Upper lobe of right lung (tissue), 1 donor: ENCODE measurements around the gene MCOLN1. TPM values are rescaled to one million over a fixed set of nuclear protein-coding genes. Genes with fewer than 3 reads are reported as not detected.
A peak's percentile ranks its signal among the peaks of the same experiment; 100 is the strongest.
"Not testable (repeated sequence)": the region's sequence is repeated elsewhere in the genome, so short reads cannot be mapped to it uniquely, and the experiment has no call there.

Source experiments
- ATAC-seq: fragments of 200-7000 bp; cut with Tn5 transposase; one replicate; pipeline ENCODE4 v1.9.1; 2020; ENCODE audit warnings: mild to moderate bottlenecking, moderate library complexity
- DNase-seq: peaks from one replicate; pipeline ENCODE4 v3.0.0-alpha.2; 2020
- H3K27ac ChIP-seq: fragments of 200-600 bp; one replicate; pipeline ENCODE4 v1.8.0; 2022
- H3K27me3 ChIP-seq: fragments of 200-600 bp; one replicate; pipeline ENCODE4 v1.8.0; 2022; ENCODE audit warnings: mild to moderate bottlenecking
- H3K36me3 ChIP-seq: fragments of 200-600 bp; one replicate; pipeline ENCODE4 v1.8.0; 2022
- H3K4me1 ChIP-seq: fragments of 200-600 bp; one replicate; pipeline ENCODE4 v1.8.0; 2022
- H3K4me3 ChIP-seq: fragments of 200-600 bp; one replicate; pipeline ENCODE4 v1.8.0; 2022; ENCODE audit warnings: mild to moderate bottlenecking
- H3K9me3 ChIP-seq: fragments of 200-600 bp; one replicate; pipeline ENCODE4 v1.8.0; 2022
- CTCF ChIP-seq: fragments of 200-600 bp; IDR thresholded peaks from one replicate; pipeline ENCODE4 v1.8.0; 2022; ENCODE audit warnings: antibody characterized with exemption
- intact Hi-C: fragments of 100-400 bp; cut with DNase I; formaldehyde crosslinking; loops from one replicate; pipeline ENCODE4 v1.11.0; 2022
- total RNA-seq: library from RNA; stranded (reverse); fragmentation: NEBNext Ultra II Directional; extraction: Animal tissue kit (Norgen Biotek cat#: 25700); gene quantifications from one replicate; pipeline ENCODE4 v1.2.1, GENCODE V29; 2021
- donor health status: DM: no; HTN: yes; CAD: no; lungs with severe emphysema.

Gene MCOLN1
- total RNA-seq, 1 donor from 2014 or later, result 55.0 TPM

DNA sequence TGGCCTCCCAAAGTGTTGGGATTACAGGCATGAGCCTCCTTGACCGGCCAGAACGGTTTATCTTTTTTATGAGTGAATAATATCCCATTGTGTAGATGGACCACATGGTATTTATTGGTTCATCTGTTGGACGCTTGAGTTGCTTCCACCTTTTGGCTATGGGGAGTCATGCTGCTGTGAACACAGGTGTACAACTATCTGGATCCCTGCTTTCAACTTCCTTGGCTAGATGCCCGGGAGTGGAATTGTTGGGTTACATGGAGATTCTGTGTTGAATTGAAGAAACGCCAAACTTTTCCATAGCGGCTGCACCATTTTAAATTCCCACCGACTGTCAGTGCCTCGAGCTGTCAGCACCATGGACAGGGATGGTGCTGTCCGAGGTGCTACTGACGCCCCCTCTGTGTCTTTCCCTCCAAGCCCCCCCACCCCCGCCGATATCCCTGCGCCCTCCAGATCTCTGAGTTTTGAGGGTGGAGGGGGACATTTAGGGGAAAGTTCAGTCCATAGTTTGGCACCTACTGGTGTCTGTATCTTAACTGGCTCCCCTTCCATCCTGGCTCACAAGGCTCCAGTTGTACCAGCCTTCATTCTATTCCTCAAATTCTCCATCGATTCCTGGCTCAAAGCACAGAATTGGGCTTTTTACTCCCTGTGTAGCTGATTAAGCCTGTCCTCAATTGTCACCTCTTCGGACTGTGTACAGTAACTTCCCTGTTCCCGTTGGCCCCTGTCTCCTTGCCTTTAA, 40.4 kb downstream of the MCOLN1 start:
- DNase-seq, result no peak
- H3K36me3 ChIP-seq, result peaks cover 40% of the 10 kb centered on the region
- no peak overlapping the region for H3K27ac ChIP-seq
- intact Hi-C loops, result no loop called here
- ATAC-seq, result no peak
- TF ChIP-seq CTCF, result no peak
- H3K4me3 ChIP-seq, result no peak overlapping the region
- no peaks in the 10 kb centered on the region for H3K27me3 ChIP-seq
- H3K4me1 ChIP-seq, result no peaks in the 10 kb centered on the region
- H3K9me3 ChIP-seq, result no peaks in the 10 kb centered on the region

DNA sequence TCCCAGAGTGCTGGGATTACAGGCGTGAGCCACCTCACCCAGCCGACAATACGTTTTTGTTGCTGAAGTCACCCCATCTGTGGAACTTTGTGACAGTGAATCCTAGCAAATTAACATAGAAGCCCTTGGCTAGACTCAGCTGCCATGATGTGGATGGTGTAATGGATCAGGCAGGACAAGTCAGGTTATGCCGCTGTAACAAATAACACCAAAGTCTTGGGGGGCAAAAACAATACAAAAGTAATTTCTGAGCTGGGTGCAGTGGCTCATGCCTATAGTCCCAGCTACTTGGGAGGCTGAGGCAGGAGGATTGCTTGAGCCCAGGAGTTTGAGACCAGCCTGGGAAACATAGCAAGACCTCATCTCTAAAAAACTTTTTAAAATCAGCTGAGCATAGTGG, 42.4 kb downstream of the MCOLN1 start:
- Histone ChIP-seq H3K4me3 (no peak overlapping the region), H3K27ac (no peak overlapping the region), H3K36me3 (peaks cover 20% of the 10 kb centered on the region), H3K4me1 (no peaks in the 10 kb centered on the region), H3K27me3 (no peaks in the 10 kb centered on the region), H3K9me3 (no peaks in the 10 kb centered on the region)
- TF ChIP-seq CTCF, result no peak
- DNase-seq, result no peak
- intact Hi-C loops, result no loop called here
- no peak for ATAC-seq

GRCh38 chr19:7565332-7565731, 42.9 kb downstream of the MCOLN1 start:
- no peak for TF ChIP-seq CTCF
- H3K4me3 ChIP-seq, result no peak overlapping the region
- no peaks in the 10 kb centered on the region for H3K4me1 ChIP-seq
- H3K27ac ChIP-seq, result no peak overlapping the region
- H3K27me3 ChIP-seq, result no peaks in the 10 kb centered on the region
- H3K36me3 ChIP-seq, result peaks cover 16% of the 10 kb centered on the region
- no peak for ATAC-seq
- intact Hi-C loops, result no loop called here
- no peak for DNase-seq
- no peaks in the 10 kb centered on the region for H3K9me3 ChIP-seq

GRCh38 chr19:7570761-7571160, 48.3 kb downstream of the MCOLN1 start:
- Histone ChIP-seq H3K4me3 (no peak overlapping the region), H3K27ac (no peak overlapping the region), H3K36me3 (no peaks in the 10 kb centered on the region), H3K9me3 (no peaks in the 10 kb centered on the region), H3K27me3 (no peaks in the 10 kb centered on the region), H3K4me1 (no peaks in the 10 kb centered on the region)
- intact Hi-C loops, result no loop called here
- ATAC-seq, result no peak
- no peak for DNase-seq
- TF ChIP-seq CTCF, result no peak

DNA sequence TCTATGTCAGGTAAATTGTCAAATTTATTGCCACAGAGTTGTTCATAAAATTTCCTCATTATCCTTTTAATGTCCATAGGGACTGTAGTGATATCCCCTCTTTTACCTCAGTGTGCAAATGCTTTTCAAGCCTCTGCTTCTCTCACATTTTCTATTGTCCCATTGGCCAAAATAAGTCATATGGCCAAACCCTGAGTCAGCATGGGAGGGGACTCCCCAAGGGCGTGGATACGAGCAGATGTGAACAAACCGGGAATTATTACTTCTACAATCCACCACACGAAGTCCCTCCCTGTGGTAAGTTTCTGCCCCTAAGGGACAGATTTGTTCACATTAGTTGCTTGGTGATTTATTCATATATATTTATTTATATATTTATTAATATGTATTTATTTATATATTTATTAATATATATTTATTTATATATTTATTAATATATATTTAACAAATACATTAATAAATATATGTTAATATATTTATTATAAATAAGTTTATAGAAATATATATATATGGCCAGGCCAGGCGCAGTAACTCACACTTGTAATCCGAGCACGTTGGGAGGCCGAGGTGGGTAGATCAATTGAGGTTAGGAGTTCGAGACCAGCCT, 53.1 kb downstream of the MCOLN1 start:
- Histone ChIP-seq H3K9me3 (no peaks in the 10 kb centered on the region), H3K27ac (no peak overlapping the region), H3K36me3 (no peaks in the 10 kb centered on the region), H3K27me3 (no peaks in the 10 kb centered on the region), H3K4me3 (no peak overlapping the region), H3K4me1 (no peaks in the 10 kb centered on the region)
- peak; percentile 55 for ATAC-seq
- no peak for DNase-seq
- TF ChIP-seq CTCF, result no peak
- intact Hi-C loops, result no loop called here

GRCh38 chr19:7577422-7577821, 55.0 kb downstream of the MCOLN1 start:
- H3K27me3 ChIP-seq, H3K27ac ChIP-seq, DNase-seq, H3K9me3 ChIP-seq, H3K36me3 ChIP-seq, H3K4me3 ChIP-seq, intact Hi-C loops, H3K4me1 ChIP-seq, ATAC-seq: not testable (repeated sequence)
